Measurements from ENCODE around the gene SAMSN1. TPM values are rescaled to one million over a fixed set of nuclear protein-coding genes. Genes with fewer than 3 reads are reported as not detected.

Gene SAMSN1
- total and polyA plus RNA-seq, 9 of the 15 experiments (the other 6 are each of a cell fraction or from before 2014, with no cell fraction given): 101 to 223 (median 159) TPM

DNA sequence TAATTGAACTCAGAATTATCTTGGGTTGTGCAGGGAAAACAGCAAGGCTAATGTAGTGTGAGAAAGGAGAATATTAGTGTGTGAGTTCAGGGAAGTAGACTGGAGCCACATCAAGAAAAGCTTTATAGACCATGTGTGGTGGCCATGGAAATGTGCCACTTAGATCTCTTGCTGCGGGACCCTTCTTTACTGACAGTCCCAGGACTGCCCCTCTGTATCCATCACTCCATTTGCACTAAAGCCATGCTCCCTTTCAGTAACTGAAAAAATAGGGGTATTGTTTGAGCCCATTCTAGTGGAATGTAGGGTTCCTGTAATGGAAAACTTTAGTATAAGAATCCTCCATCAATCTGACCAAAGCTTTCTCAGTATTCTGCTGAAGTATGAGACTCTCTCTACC, 32.3 kb downstream of the SAMSN1 start (continued):
- TF ChIP-seq FOXA3 (CRISPR knock-in tag; conservative IDR thresholded peaks at IDR 0.05 in 1 of 2, IDR thresholded peaks at IDR 0.05 in 1 of 2): no peak
- TF ChIP-seq FOXK1 (CRISPR knock-in tag; IDR thresholded peaks at IDR 0.05; ENCODE audit: borderline replicate concordance): no peak
- TF ChIP-seq ZNF778 (CRISPR knock-in tag; IDR thresholded peaks at IDR 0.05): no peak
- TF ChIP-seq, protein P1, sequence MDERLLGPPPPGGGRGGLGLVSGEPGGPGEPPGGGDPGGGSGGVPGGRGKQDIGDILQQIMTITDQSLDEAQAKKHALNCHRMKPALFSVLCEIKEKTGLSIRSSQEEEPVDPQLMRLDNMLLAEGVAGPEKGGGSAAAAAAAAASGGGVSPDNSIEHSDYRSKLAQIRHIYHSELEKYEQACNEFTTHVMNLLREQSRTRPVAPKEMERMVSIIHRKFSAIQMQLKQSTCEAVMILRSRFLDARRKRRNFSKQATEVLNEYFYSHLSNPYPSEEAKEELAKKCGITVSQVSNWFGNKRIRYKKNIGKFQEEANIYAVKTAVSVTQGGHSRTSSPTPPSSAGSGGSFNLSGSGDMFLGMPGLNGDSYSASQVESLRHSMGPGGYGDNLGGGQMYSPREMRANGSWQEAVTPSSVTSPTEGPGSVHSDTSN (CRISPR knock-in tag; IDR thresholded peaks at IDR 0.05; ENCODE audit: low read depth): no peak
- TF ChIP-seq, protein P1 (tag; conservative IDR thresholded peaks at IDR 0.05; ENCODE audit: low read depth): no peak
- TF ChIP-seq, protein P2, sequence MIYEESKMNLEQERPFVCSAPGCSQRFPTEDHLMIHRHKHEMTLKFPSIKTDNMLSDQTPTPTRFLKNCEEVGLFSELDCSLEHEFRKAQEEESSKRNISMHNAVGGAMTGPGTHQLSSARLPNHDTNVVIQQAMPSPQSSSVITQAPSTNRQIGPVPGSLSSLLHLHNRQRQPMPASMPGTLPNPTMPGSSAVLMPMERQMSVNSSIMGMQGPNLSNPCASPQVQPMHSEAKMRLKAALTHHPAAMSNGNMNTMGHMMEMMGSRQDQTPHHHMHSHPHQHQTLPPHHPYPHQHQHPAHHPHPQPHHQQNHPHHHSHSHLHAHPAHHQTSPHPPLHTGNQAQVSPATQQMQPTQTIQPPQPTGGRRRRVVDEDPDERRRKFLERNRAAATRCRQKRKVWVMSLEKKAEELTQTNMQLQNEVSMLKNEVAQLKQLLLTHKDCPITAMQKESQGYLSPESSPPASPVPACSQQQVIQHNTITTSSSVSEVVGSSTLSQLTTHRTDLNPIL (CRISPR knock-in tag; IDR thresholded peaks at IDR 0.05): no peak
- no peak for TF ChIP-seq IFI16 (CRISPR knock-in tag; IDR thresholded peaks at IDR 0.05)
- 0 out of 2 replicates have a peak, but pooled peaks have one; percentile 19 for TF ChIP-seq POLR2AphosphoS5 (IDR thresholded peaks at IDR 0.05; ENCODE audit: control insufficient read depth, insufficient read depth, low read depth, low read length)
- no peak for TF ChIP-seq TAF7 (tag; IDR thresholded peaks at IDR 0.05)
- no peak for TF ChIP-seq NR2C2 (CRISPR knock-in tag; IDR thresholded peaks at IDR 0.05)
- TF ChIP-seq NR2C2 (tag; IDR thresholded peaks at IDR 0.05): no peak
- no peak for TF ChIP-seq HMG20B (CRISPR knock-in tag; IDR thresholded peaks at IDR 0.05)
- no peak for TF ChIP-seq CREBBP (IDR thresholded peaks at IDR 0.05; ENCODE audit: low read depth, low read length)
- no peak for TF ChIP-seq ZBTB8A (IDR thresholded peaks at IDR 0.05; ENCODE audit: partially characterized antibody)
- TF ChIP-seq NBN (IDR thresholded peaks at IDR 0.05; ENCODE audit: low read depth): no peak
- TF ChIP-seq PTRF (tag; IDR thresholded peaks at IDR 0.05): no peak
- TF ChIP-seq RBM15 (IDR thresholded peaks at IDR 0.05; ENCODE audit: insufficient read depth, low read length): no peak
- TF ChIP-seq, protein P3, sequence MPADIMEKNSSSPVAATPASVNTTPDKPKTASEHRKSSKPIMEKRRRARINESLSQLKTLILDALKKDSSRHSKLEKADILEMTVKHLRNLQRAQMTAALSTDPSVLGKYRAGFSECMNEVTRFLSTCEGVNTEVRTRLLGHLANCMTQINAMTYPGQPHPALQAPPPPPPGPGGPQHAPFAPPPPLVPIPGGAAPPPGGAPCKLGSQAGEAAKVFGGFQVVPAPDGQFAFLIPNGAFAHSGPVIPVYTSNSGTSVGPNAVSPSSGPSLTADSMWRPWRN (IDR thresholded peaks at IDR 0.05; ENCODE audit: low read depth): no peak
- TF ChIP-seq BDP1 (IDR thresholded peaks at IDR 0.05; ENCODE audit: insufficient read depth, insufficient read length): no peak
- TF ChIP-seq, protein P4, sequence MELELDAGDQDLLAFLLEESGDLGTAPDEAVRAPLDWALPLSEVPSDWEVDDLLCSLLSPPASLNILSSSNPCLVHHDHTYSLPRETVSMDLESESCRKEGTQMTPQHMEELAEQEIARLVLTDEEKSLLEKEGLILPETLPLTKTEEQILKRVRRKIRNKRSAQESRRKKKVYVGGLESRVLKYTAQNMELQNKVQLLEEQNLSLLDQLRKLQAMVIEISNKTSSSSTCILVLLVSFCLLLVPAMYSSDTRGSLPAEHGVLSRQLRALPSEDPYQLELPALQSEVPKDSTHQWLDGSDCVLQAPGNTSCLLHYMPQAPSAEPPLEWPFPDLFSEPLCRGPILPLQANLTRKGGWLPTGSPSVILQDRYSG (tag; conservative IDR thresholded peaks at IDR 0.05; ENCODE audit: low read depth): no peak
- TF ChIP-seq, protein P5, sequence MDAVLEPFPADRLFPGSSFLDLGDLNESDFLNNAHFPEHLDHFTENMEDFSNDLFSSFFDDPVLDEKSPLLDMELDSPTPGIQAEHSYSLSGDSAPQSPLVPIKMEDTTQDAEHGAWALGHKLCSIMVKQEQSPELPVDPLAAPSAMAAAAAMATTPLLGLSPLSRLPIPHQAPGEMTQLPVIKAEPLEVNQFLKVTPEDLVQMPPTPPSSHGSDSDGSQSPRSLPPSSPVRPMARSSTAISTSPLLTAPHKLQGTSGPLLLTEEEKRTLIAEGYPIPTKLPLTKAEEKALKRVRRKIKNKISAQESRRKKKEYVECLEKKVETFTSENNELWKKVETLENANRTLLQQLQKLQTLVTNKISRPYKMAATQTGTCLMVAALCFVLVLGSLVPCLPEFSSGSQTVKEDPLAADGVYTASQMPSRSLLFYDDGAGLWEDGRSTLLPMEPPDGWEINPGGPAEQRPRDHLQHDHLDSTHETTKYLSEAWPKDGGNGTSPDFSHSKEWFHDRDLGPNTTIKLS (IDR thresholded peaks at IDR 0.05; ENCODE audit: borderline replicate concordance, low read depth): no peak
- peak; percentile 5 for TF ChIP-seq RBM22 (IDR thresholded peaks at IDR 0.05; ENCODE audit: low read depth, low read length, poor library complexity, severe bottlenecking)
- no peak for TF ChIP-seq EHMT2 (IDR thresholded peaks at IDR 0.05)

Measured in K562 (cell line).